PC-9 (cell line): ENCODE data around the gene TBC1D8.

ENCODE experiments used
- EZH2 ChIP-seq: fragments of 200-600 bp; sonication (generic); IDR thresholded peaks from 2 replicates; pipeline ENCODE4 v1.8.0; 2017; ENCODE audit warnings: antibody characterized with exemption, low read depth
- TF ChIP-seq, protein P1 (sequence below): fragments of 200-600 bp; sonication (generic); conservative IDR thresholded peaks from 2 replicates; pipeline ENCODE4 v1.6.1; 2017; ENCODE audit warnings: mixed run types, antibody characterized with exemption, mild to moderate bottlenecking, moderate library complexity

- TF ChIP-seq, protein P1, sequence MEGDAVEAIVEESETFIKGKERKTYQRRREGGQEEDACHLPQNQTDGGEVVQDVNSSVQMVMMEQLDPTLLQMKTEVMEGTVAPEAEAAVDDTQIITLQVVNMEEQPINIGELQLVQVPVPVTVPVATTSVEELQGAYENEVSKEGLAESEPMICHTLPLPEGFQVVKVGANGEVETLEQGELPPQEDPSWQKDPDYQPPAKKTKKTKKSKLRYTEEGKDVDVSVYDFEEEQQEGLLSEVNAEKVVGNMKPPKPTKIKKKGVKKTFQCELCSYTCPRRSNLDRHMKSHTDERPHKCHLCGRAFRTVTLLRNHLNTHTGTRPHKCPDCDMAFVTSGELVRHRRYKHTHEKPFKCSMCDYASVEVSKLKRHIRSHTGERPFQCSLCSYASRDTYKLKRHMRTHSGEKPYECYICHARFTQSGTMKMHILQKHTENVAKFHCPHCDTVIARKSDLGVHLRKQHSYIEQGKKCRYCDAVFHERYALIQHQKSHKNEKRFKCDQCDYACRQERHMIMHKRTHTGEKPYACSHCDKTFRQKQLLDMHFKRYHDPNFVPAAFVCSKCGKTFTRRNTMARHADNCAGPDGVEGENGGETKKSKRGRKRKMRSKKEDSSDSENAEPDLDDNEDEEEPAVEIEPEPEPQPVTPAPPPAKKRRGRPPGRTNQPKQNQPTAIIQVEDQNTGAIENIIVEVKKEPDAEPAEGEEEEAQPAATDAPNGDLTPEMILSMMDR = no peak
- no peak for TF ChIP-seq EZH2
These were observed 42.8 kb downstream of the TBC1D8 start for GRCh38 chr2:101108357-101108756.
